ENCODE measurements around the gene DOCK11.

Gene DOCK11

GRCh38 chrX:118630848-118631247 is 135.2 kb downstream of the DOCK11 start:
- H3K27ac ChIP-seq (ENCODE audit: low read length) = no peak overlapping the region
- H4K20me1 ChIP-seq (ENCODE audit: insufficient read depth, low read length) = no peaks in the 10 kb centered on the region
- no peak for ATAC-seq (ENCODE audit: insufficient read depth, low read depth)
- H3K79me2 ChIP-seq (ENCODE audit: insufficient read depth, low read length) = no peaks in the 10 kb centered on the region
- no peak for DNase-seq
- H3K36me3 ChIP-seq (ENCODE audit: insufficient read depth, low read length) = peaks cover 36% of the 10 kb centered on the region
- no peak overlapping the region for H2AFZ ChIP-seq (ENCODE audit: low read depth, low read length)
- no peaks in the 10 kb centered on the region for H3K27me3 ChIP-seq (ENCODE audit: insufficient read depth, low read length, poor library complexity)
- H3K9me3 ChIP-seq (ENCODE audit: insufficient read depth, low read length, severe bottlenecking) = no peaks in the 10 kb centered on the region
- H3K4me1 ChIP-seq (ENCODE audit: insufficient read depth, low read length) = no peaks in the 10 kb centered on the region
- H3K4me3 ChIP-seq (ENCODE audit: low read depth in 1 of 2, low read length in 2 of 2) = no peak overlapping the region
- no peak overlapping the region for H3K9ac ChIP-seq (ENCODE audit: low read depth, low read length)
- TF ChIP-seq CTCF (IDR thresholded peaks at IDR 0.05; ENCODE audit: borderline replicate concordance, extremely low read depth, low read length, poor library complexity, severe bottlenecking) (no peak), EZH2 (IDR thresholded peaks at IDR 0.05; ENCODE audit: borderline replicate concordance, low read depth, low read length, severe bottlenecking) (no peak)
- H3K4me2 ChIP-seq (ENCODE audit: insufficient read depth, low read length) = no peak overlapping the region

- no peak overlapping the region for H2AFZ ChIP-seq (ENCODE audit: low read depth, low read length)
- H3K4me2 ChIP-seq (ENCODE audit: insufficient read depth, low read length) = no peak overlapping the region
- H3K27ac ChIP-seq (ENCODE audit: low read length) = no peak overlapping the region
- TF ChIP-seq CTCF (IDR thresholded peaks at IDR 0.05; ENCODE audit: borderline replicate concordance, extremely low read depth, low read length, poor library complexity, severe bottlenecking) (no peak), EZH2 (IDR thresholded peaks at IDR 0.05; ENCODE audit: borderline replicate concordance, low read depth, low read length, severe bottlenecking) (no peak)
- no peaks in the 10 kb centered on the region for H3K79me2 ChIP-seq (ENCODE audit: insufficient read depth, low read length)
- H3K4me3 ChIP-seq (ENCODE audit: low read depth in 1 of 2, low read length in 2 of 2) = no peak overlapping the region
- DNase-seq (no peak), ATAC-seq (ENCODE audit: insufficient read depth, low read depth) (no peak)
- no peaks in the 10 kb centered on the region for H3K27me3 ChIP-seq (ENCODE audit: insufficient read depth, low read length, poor library complexity)
- no peaks in the 10 kb centered on the region for H3K9me3 ChIP-seq (ENCODE audit: insufficient read depth, low read length, severe bottlenecking)
- H3K36me3 ChIP-seq (ENCODE audit: insufficient read depth, low read length) = peaks cover 32% of the 10 kb centered on the region
- no peaks in the 10 kb centered on the region for H3K4me1 ChIP-seq (ENCODE audit: insufficient read depth, low read length)
- H3K9ac ChIP-seq (ENCODE audit: low read depth, low read length) = no peak overlapping the region
- H4K20me1 ChIP-seq (ENCODE audit: insufficient read depth, low read length) = no peaks in the 10 kb centered on the region
Measured at GRCh38 chrX:118631586-118631985, 136.0 kb downstream of the DOCK11 start.

GRCh38 chrX:118632862-118633261 is 137.2 kb downstream of the DOCK11 start:
- H3K9me3 ChIP-seq (ENCODE audit: insufficient read depth, low read length, severe bottlenecking) = no peaks in the 10 kb centered on the region
- no peak overlapping the region for H3K4me3 ChIP-seq (ENCODE audit: low read depth in 1 of 2, low read length in 2 of 2)
- H3K4me2 ChIP-seq (ENCODE audit: insufficient read depth, low read length) = no peak overlapping the region
- no peak overlapping the region for H3K9ac ChIP-seq (ENCODE audit: low read depth, low read length)
- no peak for TF ChIP-seq EZH2 (IDR thresholded peaks at IDR 0.05; ENCODE audit: borderline replicate concordance, low read depth, low read length, severe bottlenecking)
- no peak for TF ChIP-seq CTCF (IDR thresholded peaks at IDR 0.05; ENCODE audit: borderline replicate concordance, extremely low read depth, low read length, poor library complexity, severe bottlenecking)
- H3K4me1 ChIP-seq (ENCODE audit: insufficient read depth, low read length) = no peaks in the 10 kb centered on the region
- H2AFZ ChIP-seq (ENCODE audit: low read depth, low read length) = no peak overlapping the region
- no peak overlapping the region for H3K27ac ChIP-seq (ENCODE audit: low read length)
- no peaks in the 10 kb centered on the region for H3K79me2 ChIP-seq (ENCODE audit: insufficient read depth, low read length)
- H3K27me3 ChIP-seq (ENCODE audit: insufficient read depth, low read length, poor library complexity) = no peaks in the 10 kb centered on the region
- DNase-seq (no peak), ATAC-seq (ENCODE audit: insufficient read depth, low read depth) (no peak)
- no peaks in the 10 kb centered on the region for H4K20me1 ChIP-seq (ENCODE audit: insufficient read depth, low read length)
- peaks cover 23% of the 10 kb centered on the region for H3K36me3 ChIP-seq (ENCODE audit: insufficient read depth, low read length)

- no peak overlapping the region for H3K4me3 ChIP-seq (ENCODE audit: low read depth in 1 of 2, low read length in 2 of 2)
- H3K9me3 ChIP-seq (ENCODE audit: insufficient read depth, low read length, severe bottlenecking) = no peaks in the 10 kb centered on the region
- no peak overlapping the region for H2AFZ ChIP-seq (ENCODE audit: low read depth, low read length)
- no peaks in the 10 kb centered on the region for H3K79me2 ChIP-seq (ENCODE audit: insufficient read depth, low read length)
- H3K4me1 ChIP-seq (ENCODE audit: insufficient read depth, low read length) = no peaks in the 10 kb centered on the region
- DNase-seq (no peak), ATAC-seq (ENCODE audit: insufficient read depth, low read depth) (no peak)
- no peak overlapping the region for H3K9ac ChIP-seq (ENCODE audit: low read depth, low read length)
- H3K4me2 ChIP-seq (ENCODE audit: insufficient read depth, low read length) = no peak overlapping the region
- no peaks in the 10 kb centered on the region for H4K20me1 ChIP-seq (ENCODE audit: insufficient read depth, low read length)
- no peak overlapping the region for H3K27ac ChIP-seq (ENCODE audit: low read length)
- TF ChIP-seq EZH2 (IDR thresholded peaks at IDR 0.05; ENCODE audit: borderline replicate concordance, low read depth, low read length, severe bottlenecking) (no peak), CTCF (IDR thresholded peaks at IDR 0.05; ENCODE audit: borderline replicate concordance, extremely low read depth, low read length, poor library complexity, severe bottlenecking) (no peak)
- no peaks in the 10 kb centered on the region for H3K27me3 ChIP-seq (ENCODE audit: insufficient read depth, low read length, poor library complexity)
- peaks cover 21% of the 10 kb centered on the region for H3K36me3 ChIP-seq (ENCODE audit: insufficient read depth, low read length)
Measured at GRCh38 chrX:118633530-118633929, 137.9 kb downstream of the DOCK11 start.

All from DND-41 (cell line).